ENCODE measurements around the gene MEGF9.
"Not testable (repeated sequence)": the region's sequence is repeated elsewhere in the genome, so short reads cannot be mapped to it uniquely, and the experiment has no call there.

The MEGF9 gene

DNA sequence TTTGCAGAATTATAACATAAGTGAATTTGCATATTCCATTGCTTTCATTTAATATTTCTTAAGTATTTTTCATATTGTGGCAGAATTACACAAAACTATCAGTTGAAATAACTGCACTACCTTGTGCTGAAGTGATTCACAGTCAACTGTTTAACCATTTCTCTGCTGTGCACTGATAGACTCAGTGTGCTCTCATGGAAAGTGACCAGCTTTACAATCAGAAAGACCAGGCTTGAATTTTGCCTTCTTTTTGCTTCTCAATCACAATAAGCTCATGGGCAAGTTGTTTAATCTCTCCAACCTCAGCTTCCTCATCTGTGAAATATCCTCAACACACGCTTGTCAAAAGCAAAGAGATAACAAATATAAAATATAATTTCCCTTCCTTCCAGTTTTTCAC is 152.6 kb downstream of the MEGF9 start:
- H3K4me1 ChIP-seq (ENCODE audit: control insufficient read depth, insufficient read depth, low read length), result no peaks in the 10 kb centered on the region
- 100% methylated on average over 1 of the region's 1 CpG for WGBS (ENCODE audit: insufficient coverage, insufficient read length)
- H3K9me3 ChIP-seq (ENCODE audit: control insufficient read depth, insufficient read depth, low read length), result no peaks in the 10 kb centered on the region
- H3K27ac ChIP-seq (ENCODE audit: low read length), result no peak overlapping the region
- H3K27me3 ChIP-seq (ENCODE audit: control insufficient read depth, insufficient read depth, low read length), result no peaks in the 10 kb centered on the region
- H3K4me3 ChIP-seq (ENCODE audit: low read length), result no peak overlapping the region
- peaks cover 6% of the 10 kb centered on the region; the same call in 1 of the 2 replicates for H3K36me3 ChIP-seq (ENCODE audit: control insufficient read depth, insufficient read depth, low read length)
- no peak for DNase-seq (ENCODE audit: low read depth, low spot score)

DNA sequence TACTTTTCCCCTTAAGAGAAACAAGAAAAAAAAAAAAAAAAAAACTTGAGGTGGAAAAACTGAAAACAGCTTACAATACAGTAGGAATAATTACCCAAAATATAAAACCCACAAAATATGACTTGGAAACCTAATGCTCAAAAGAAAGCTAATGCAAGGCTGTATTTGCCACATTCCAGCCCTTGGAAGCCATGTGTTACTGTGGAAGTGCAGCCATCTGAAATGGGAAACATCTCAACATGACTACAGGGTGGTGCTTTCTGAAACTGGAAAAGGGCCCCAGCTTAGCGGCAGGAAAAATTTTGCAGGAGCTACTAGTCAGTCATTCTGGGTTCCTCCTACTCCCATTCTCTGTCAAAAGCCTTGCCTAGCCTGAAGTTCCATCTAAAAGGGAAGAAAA is 154.7 kb downstream of the MEGF9 start:
- no CpG with 5 or more reads among the region's 1 CpG for WGBS (ENCODE audit: insufficient coverage, insufficient read length)
- Histone ChIP-seq H3K9me3 (ENCODE audit: control insufficient read depth, insufficient read depth, low read length) (no peaks in the 10 kb centered on the region), H3K4me3 (ENCODE audit: low read length) (no peak overlapping the region), H3K27ac (ENCODE audit: low read length) (no peak overlapping the region), H3K4me1 (ENCODE audit: control insufficient read depth, insufficient read depth, low read length) (no peaks in the 10 kb centered on the region), H3K36me3 (ENCODE audit: control insufficient read depth, insufficient read depth, low read length) (peaks cover under 1% of the 10 kb centered on the region; the same call in 1 of the 2 replicates), H3K27me3 (ENCODE audit: control insufficient read depth, insufficient read depth, low read length) (no peaks in the 10 kb centered on the region)
- no peak for DNase-seq (ENCODE audit: low read depth, low spot score)

DNA sequence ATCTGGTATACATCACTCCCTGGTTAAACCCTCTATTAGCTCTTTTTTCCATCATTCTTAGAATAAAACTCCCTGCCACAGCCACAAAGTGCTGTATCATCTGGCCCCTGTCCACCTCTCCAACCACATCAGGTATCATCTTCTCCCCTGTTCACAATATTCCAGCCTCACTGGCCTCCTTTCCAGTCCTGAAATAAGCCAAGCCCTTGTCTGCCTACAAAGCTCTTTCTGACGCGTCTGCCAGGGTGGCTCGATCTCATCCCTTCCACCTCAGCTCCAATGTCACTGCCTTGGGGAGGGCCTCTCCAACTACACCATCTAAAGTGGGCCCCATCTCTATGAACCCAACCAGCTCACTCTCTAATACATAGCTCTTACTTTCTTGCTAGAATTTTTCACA is 155.8 kb downstream of the MEGF9 start:
- Histone ChIP-seq H3K4me3 (ENCODE audit: low read length) (no peak overlapping the region), H3K27ac (ENCODE audit: low read length) (no peak overlapping the region), H3K27me3 (ENCODE audit: control insufficient read depth, insufficient read depth, low read length) (no peaks in the 10 kb centered on the region), H3K36me3 (ENCODE audit: control insufficient read depth, insufficient read depth, low read length) (no peaks in the 10 kb centered on the region; the same call in 1 of the 2 replicates), H3K9me3 (ENCODE audit: control insufficient read depth, insufficient read depth, low read length) (no peaks in the 10 kb centered on the region), H3K4me1 (ENCODE audit: control insufficient read depth, insufficient read depth, low read length) (no peaks in the 10 kb centered on the region)
- WGBS (ENCODE audit: insufficient coverage, insufficient read length), result no CpG with 5 or more reads among the region's 3 CpGs
- no peak for DNase-seq (ENCODE audit: low read depth, low spot score)

DNA sequence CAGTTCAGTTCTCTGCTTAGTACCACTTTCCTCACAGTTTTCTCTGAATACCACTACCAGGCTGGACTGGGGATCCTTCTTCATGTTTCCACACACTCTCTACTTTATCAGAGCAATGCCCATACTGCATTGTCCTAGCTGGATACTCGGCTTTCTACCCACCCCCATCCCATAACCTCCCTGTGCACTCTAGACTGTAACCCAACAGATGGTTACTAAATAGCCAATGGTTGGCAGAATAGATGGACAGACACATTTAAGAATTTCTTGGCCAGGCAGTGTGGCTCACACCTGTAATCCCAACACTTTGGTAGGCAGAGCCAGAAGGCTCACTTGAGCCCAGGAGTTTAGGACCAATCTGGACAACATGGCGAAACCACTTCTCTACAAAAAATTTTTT is 157.1 kb downstream of the MEGF9 start:
- no peak for DNase-seq (ENCODE audit: low read depth, low spot score)
- no CpG with 5 or more reads among the region's 2 CpGs for WGBS (ENCODE audit: insufficient coverage, insufficient read length)
- Histone ChIP-seq H3K36me3 (ENCODE audit: control insufficient read depth, insufficient read depth, low read length) (no peaks in the 10 kb centered on the region; the same call in 1 of the 2 replicates), H3K4me1 (ENCODE audit: control insufficient read depth, insufficient read depth, low read length) (no peaks in the 10 kb centered on the region), H3K27me3 (ENCODE audit: control insufficient read depth, insufficient read depth, low read length) (no peaks in the 10 kb centered on the region), H3K27ac (ENCODE audit: low read length) (no peak overlapping the region), H3K4me3 (ENCODE audit: low read length) (no peak overlapping the region), H3K9me3 (ENCODE audit: control insufficient read depth, insufficient read depth, low read length) (no peaks in the 10 kb centered on the region)

DNA sequence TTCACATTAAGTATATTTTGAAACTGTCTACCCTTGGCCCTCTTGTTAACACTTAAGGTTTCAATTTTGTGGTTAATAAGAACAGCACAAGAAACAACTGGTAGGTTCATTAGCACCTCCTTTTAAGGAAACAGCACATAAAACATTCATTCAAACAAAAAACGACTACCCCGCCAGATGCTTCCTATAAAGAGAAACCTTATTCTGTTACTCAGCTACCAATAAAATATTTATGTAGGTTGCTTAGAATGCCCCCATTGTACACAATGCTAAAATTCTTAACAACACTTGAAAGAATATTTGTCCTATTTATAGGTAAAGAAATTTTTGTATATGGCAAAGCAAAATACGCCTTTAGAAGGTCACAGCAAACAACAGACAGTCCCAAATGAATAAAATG is 157.5 kb downstream of the MEGF9 start:
- Histone ChIP-seq H3K4me1 (ENCODE audit: control insufficient read depth, insufficient read depth, low read length) (no peaks in the 10 kb centered on the region), H3K27me3 (ENCODE audit: control insufficient read depth, insufficient read depth, low read length) (no peaks in the 10 kb centered on the region), H3K27ac (ENCODE audit: low read length) (no peak overlapping the region), H3K36me3 (ENCODE audit: control insufficient read depth, insufficient read depth, low read length) (no peaks in the 10 kb centered on the region; the same call in 1 of the 2 replicates), H3K9me3 (ENCODE audit: control insufficient read depth, insufficient read depth, low read length) (no peaks in the 10 kb centered on the region), H3K4me3 (ENCODE audit: low read length) (no peak overlapping the region)
- WGBS (ENCODE audit: insufficient coverage, insufficient read length), result no CpG with 5 or more reads among the region's 3 CpGs
- no peak for DNase-seq (ENCODE audit: low read depth, low spot score)

DNA sequence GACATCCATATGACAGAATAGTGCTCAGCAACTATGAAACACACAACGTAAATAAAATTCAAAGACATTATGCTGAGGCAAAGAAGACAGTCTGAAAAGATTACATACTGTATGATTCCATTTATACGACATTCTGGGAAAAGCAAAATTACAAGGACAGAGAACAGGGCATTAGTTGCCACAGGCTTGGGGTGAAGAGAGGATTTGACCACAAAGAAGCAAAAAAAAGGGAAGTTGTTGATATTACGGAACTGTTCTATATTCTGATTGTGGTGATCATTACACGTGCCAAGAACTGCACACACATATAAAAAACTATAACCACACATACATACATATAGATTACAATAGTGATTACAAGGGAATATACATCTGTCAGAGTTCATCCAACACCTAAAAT is 158.4 kb downstream of the MEGF9 start:
- no peak overlapping the region for H3K4me3 ChIP-seq (ENCODE audit: low read length)
- H3K4me1 ChIP-seq (ENCODE audit: control insufficient read depth, insufficient read depth, low read length), result no peaks in the 10 kb centered on the region
- no peaks in the 10 kb centered on the region; the same call in 1 of the 2 replicates for H3K36me3 ChIP-seq (ENCODE audit: control insufficient read depth, insufficient read depth, low read length)
- WGBS (ENCODE audit: insufficient coverage, insufficient read length), result no CpG with 5 or more reads among the region's 4 CpGs
- no peak for DNase-seq (ENCODE audit: low read depth, low spot score)
- H3K27me3 ChIP-seq (ENCODE audit: control insufficient read depth, insufficient read depth, low read length), result no peaks in the 10 kb centered on the region
- H3K9me3 ChIP-seq (ENCODE audit: control insufficient read depth, insufficient read depth, low read length), result no peaks in the 10 kb centered on the region
- no peak overlapping the region for H3K27ac ChIP-seq (ENCODE audit: low read length)

DNA sequence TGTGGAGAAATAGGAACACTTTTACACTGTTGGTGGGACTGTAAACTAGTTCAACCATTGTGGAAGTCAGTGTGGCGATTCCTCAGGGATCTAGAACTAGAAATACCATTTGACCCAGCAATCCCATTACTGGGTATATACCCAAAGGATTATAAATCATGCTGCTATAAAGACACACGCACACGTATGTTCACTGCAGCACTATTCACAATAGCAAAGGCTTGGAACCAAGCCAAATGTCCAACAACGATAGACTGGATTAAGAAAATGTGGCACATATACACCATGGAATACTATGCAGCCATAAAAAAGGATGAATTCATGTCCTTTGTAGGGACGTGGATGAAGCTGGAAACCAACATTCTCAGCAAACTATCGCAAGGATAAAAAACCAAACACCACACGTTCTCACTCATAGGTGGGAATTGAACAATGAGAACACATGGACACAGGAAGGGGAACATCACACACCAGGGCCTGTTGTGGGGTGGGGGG is 162.0 kb downstream of the MEGF9 start:
- not testable (repeated sequence) for H3K36me3 ChIP-seq (ENCODE audit: control insufficient read depth, insufficient read depth, low read length); H3K9me3 ChIP-seq (ENCODE audit: control insufficient read depth, insufficient read depth, low read length); H3K4me1 ChIP-seq (ENCODE audit: control insufficient read depth, insufficient read depth, low read length); H3K27ac ChIP-seq (ENCODE audit: low read length); DNase-seq (ENCODE audit: low read depth, low spot score); H3K4me3 ChIP-seq (ENCODE audit: low read length); H3K27me3 ChIP-seq (ENCODE audit: control insufficient read depth, insufficient read depth, low read length)
- WGBS (ENCODE audit: insufficient coverage, insufficient read length), result no CpG with 5 or more reads among the region's 7 CpGs
